Trophoblast cell (in vitro differentiated cells and primary cell): ENCODE data around the gene MRGPRF. TPM values are rescaled to one million over a fixed set of nuclear protein-coding genes. Genes with fewer than 3 reads are reported as not detected.

Experiments
- DNase-seq, 2 donors: peaks; one replicate each; pipeline ENCODE4 v3.0.0-alpha.2; 2016
- H2AFZ ChIP-seq: 2 replicates; pipeline ENCODE4 v1.6.1; 2013; ENCODE audit warnings: low read length, moderate library complexity, mild to moderate bottlenecking; ENCODE audit not compliant: insufficient read depth, poor library complexity
- H2AK5ac ChIP-seq: 2 replicates; pipeline ENCODE4 v1.6.1; 2013; ENCODE audit warnings: mild to moderate bottlenecking, low read length
- H2BK120ac ChIP-seq: 2 replicates; pipeline ENCODE4 v1.6.1; 2013; ENCODE audit warnings: low read length, mild to moderate bottlenecking, moderate library complexity; ENCODE audit not compliant: insufficient read depth, poor library complexity
- H2BK12ac ChIP-seq: 2 replicates; pipeline ENCODE4 v1.6.1; 2013; ENCODE audit warnings: mild to moderate bottlenecking, low read length, moderate library complexity
- H2BK5ac ChIP-seq: 2 replicates; pipeline ENCODE4 v1.6.1; 2013; ENCODE audit warnings: low read length, low read depth, moderate library complexity, mild to moderate bottlenecking; ENCODE audit not compliant: poor library complexity
- H3K14ac ChIP-seq: 2 replicates; pipeline ENCODE4 v1.6.1; 2013; ENCODE audit warnings: mild to moderate bottlenecking, low read length
- H3K18ac ChIP-seq: 2 replicates; pipeline ENCODE4 v1.6.1; 2013; ENCODE audit warnings: mild to moderate bottlenecking, low read length
- H3K23ac ChIP-seq: 2 replicates; pipeline ENCODE4 v1.6.1; 2013; ENCODE audit warnings: low read length
- H3K27ac ChIP-seq: 2 replicates; pipeline ENCODE4 v1.5.1; 2013; ENCODE audit warnings: low read depth, mild to moderate bottlenecking, inconsistent platforms, low read length, moderate library complexity
- H3K27me3 ChIP-seq: 2 replicates; pipeline ENCODE4 v1.6.1; 2013; ENCODE audit warnings: inconsistent platforms, mild to moderate bottlenecking, low read length, moderate library complexity; ENCODE audit not compliant: insufficient read depth
- H3K36me3 ChIP-seq, 2 experiments: 1 replicate in 1 of 2; 2 replicates in 1 of 2; pipeline ENCODE4 v1.6.1; 2013; ENCODE audit warnings: low read length in 2 of 2, mild to moderate bottlenecking in 2 of 2, moderate library complexity in 1 of 2; ENCODE audit not compliant: insufficient read depth in 2 of 2, control insufficient read depth in 1 of 2
- H3K4ac ChIP-seq: 2 replicates; pipeline ENCODE4 v1.6.1; 2013; ENCODE audit warnings: low read depth, mild to moderate bottlenecking, low read length, moderate library complexity
- H3K4me1 ChIP-seq, 2 experiments: 1 replicate in 1 of 2; 2 replicates in 1 of 2; pipeline ENCODE4 v1.6.1; 2013; ENCODE audit warnings: low read length in 2 of 2, mild to moderate bottlenecking in 2 of 2, moderate library complexity in 1 of 2; ENCODE audit not compliant: insufficient read depth in 2 of 2, control insufficient read depth in 1 of 2
- H3K4me2 ChIP-seq: 2 replicates; pipeline ENCODE4 v1.6.1; 2013; ENCODE audit warnings: inconsistent platforms, mild to moderate bottlenecking, low read length, moderate library complexity
- H3K4me3 ChIP-seq: 2 replicates; pipeline ENCODE4 v1.5.1; 2013; ENCODE audit warnings: mild to moderate bottlenecking, low read depth, low read length, inconsistent platforms
- H3K79me1 ChIP-seq: one replicate; pipeline ENCODE4 v1.6.1; 2013; ENCODE audit warnings: low read length
- H3K79me2 ChIP-seq: 2 replicates; pipeline ENCODE4 v1.6.1; 2013; ENCODE audit warnings: low read length, mild to moderate bottlenecking; ENCODE audit not compliant: control insufficient read depth, insufficient read depth, poor library complexity
- H3K9ac ChIP-seq: 2 replicates; pipeline ENCODE4 v1.6.1; 2013; ENCODE audit warnings: mild to moderate bottlenecking, low read length
- H3K9me3 ChIP-seq: 2 replicates; pipeline ENCODE4 v1.6.1; 2013; ENCODE audit warnings: low read depth, mild to moderate bottlenecking, control low read depth, inconsistent platforms, low read length; ENCODE audit not compliant: insufficient read depth
- H4K12ac ChIP-seq: 2 replicates; pipeline ENCODE4 v1.6.1; 2013; ENCODE audit warnings: low read depth, mild to moderate bottlenecking, low read length, moderate library complexity
- H4K8ac ChIP-seq: 2 replicates; pipeline ENCODE4 v1.6.1; 2013; ENCODE audit warnings: low read depth, mild to moderate bottlenecking, low read length, moderate library complexity
- H4K91ac ChIP-seq: one replicate; pipeline ENCODE4 v1.6.1; 2013; ENCODE audit warnings: low read depth, mild to moderate bottlenecking, low read length, moderate library complexity
- WGBS: extraction: QIAGEN DNeasy Blood & Tissue Kit; methylation state at CpG from one replicate; pipeline ENCODE4 v1.1.7; 2013; ENCODE audit warnings: missing lambda C conversion rate; ENCODE audit not compliant: insufficient read length, insufficient coverage; ENCODE audit errors: extremely low coverage; 5-methylcytosine and 5-hydroxymethylcytosine counted together
- polyA plus RNA-seq: library from polyadenylated mRNA; stranded (reverse); fragments of 200-250 nt; gene quantifications from 2 replicates; pipeline ENCODE4 v1.2.3, GENCODE V29; 2013

The MRGPRF gene, protein sequence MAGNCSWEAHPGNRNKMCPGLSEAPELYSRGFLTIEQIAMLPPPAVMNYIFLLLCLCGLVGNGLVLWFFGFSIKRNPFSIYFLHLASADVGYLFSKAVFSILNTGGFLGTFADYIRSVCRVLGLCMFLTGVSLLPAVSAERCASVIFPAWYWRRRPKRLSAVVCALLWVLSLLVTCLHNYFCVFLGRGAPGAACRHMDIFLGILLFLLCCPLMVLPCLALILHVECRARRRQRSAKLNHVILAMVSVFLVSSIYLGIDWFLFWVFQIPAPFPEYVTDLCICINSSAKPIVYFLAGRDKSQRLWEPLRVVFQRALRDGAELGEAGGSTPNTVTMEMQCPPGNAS
- polyA plus RNA-seq = 0.29 and 0.39 TPM in 2 replicates

DNA sequence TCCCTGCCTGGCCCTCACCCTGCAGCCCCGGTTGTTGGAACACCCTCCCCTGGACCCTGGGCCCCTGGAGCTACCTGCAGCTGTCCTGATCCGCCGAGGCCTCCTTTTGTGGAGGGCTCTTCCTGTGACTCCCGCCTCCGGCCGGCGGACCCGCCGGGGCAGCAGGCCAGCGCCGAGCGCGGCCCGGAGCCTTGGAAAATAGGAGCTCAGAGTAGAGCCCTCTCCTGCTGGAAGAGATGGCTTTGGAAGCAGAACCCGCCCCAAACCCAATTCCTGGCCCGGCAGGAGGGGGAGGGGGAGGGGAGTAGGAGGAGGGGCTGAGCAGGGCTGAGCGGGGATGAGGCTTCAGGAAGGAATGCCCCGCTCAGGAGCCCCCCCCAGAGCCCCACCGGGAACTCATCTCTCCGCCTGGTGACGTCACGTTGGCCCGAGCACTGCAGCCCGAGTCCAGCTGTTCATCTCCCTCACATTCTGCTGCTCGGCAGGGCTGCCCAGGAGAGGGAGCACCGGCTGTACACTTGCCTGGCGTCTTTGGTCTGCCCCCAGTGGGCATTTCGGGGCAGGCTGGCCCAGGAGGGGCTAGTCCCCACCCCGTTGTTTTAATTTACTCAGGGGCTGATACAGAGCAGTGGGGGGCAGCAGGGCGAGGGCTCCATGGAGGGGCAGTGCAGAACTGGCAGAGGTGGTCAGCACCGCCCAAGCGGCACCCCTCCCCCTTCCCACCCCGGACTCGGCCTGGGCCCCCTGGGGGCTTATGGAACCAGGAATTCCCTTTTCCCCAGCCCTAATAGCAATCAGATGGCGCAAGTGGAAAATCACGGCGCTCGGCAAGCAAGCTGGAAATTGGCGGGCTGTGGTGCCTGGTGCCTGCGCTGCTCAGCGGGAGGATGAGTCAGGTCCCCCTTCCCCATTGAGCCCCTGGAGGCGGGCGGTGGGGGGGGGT, at the start of gene MRGPRF:
Gene MRGPRF, minus strand, starts transcription at position 238 of the 943 bp plus-strand sequence. CDS start 3,345 bp downstream, outside the sequence.
- H3K9ac ChIP-seq = no peak within 1 kb of the TSS
- no peak within 1 kb of the TSS for H4K12ac ChIP-seq
- H3K79me1 ChIP-seq = peaks cover 2% of the 10 kb centered on the region
- no peak within 1 kb of the TSS for H4K8ac ChIP-seq
- H3K23ac ChIP-seq = no peak within 1 kb of the TSS
- H3K18ac ChIP-seq = no peak within 1 kb of the TSS
- no peak within 1 kb of the TSS for H3K4ac ChIP-seq
- no peak within 1 kb of the TSS for H2AK5ac ChIP-seq
- no CpG with 5 or more reads among the region's 43 CpGs for WGBS
- no peak within 1 kb of the TSS for H3K4me3 ChIP-seq
- no peaks in the 10 kb centered on the region for H3K79me2 ChIP-seq
- H2BK120ac ChIP-seq = no peak within 1 kb of the TSS
- no peaks in the 10 kb centered on the region for H3K36me3 ChIP-seq
- no peak within 1 kb of the TSS for H4K91ac ChIP-seq
- peaks cover 6% of the 10 kb centered on the region for H3K9me3 ChIP-seq
- no peak within 1 kb of the TSS for H2BK5ac ChIP-seq
- H2AFZ ChIP-seq = no peak within 1 kb of the TSS
- H3K4me1 ChIP-seq = peaks cover 29 to 34% of the 10 kb centered on the region in 2 experiments
- no peaks in the 10 kb centered on the region for H3K27me3 ChIP-seq
- H3K27ac ChIP-seq = no peak within 1 kb of the TSS
- no peak within 1 kb of the TSS for H2BK12ac ChIP-seq
- no peak for DNase-seq
- peak within 1 kb of the TSS; percentile 41 for H3K4me2 ChIP-seq
- no peak within 1 kb of the TSS for H3K14ac ChIP-seq

DNA sequence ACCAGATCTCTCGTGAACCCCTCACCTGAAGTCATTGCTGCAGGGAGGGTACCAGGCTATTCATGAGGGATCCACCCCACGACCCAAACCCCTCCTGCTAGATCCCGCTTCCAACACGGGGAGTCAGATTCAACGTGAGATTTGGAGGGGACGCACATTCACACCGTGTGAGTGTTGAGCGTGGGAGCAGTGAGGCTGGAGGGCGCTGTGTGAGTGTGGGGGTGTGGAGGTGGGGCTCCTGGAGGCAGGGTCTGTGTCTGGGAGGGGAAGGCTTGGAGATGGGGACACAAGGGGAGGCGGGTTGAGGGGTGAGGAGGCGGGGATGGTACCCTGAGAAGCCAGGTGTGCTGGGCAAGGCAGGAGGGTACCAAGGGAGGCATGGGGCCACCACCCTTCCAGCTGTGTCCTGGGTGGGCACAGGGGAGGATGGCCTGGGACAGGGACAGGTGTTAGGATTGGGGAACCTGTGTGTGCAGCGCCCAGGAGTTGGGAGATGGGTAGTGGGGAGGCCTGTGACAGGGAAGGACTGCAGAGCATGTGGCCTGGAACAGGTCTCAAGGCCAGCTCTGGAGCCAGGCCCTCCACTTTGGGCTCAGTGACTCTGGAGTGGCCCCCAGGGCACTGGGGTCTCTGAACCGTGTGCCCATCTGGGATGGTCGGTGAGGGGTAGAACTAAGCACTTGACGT, 49.3 kb upstream of the MRGPRF start:
- Histone ChIP-seq H3K9ac (no peak overlapping the region), H3K14ac (no peak overlapping the region), H4K91ac (no peak overlapping the region), H2BK120ac (no peak overlapping the region), H3K36me3 (peaks cover 35 to 38% of the 10 kb centered on the region in 2 experiments), H3K4me2 (no peak overlapping the region), H2AFZ (no peak overlapping the region), H3K4ac (no peak overlapping the region), H3K23ac (no peak overlapping the region), H3K4me3 (no peak overlapping the region), H3K27ac (no peak overlapping the region), H2AK5ac (no peak overlapping the region), H3K27me3 (no peaks in the 10 kb centered on the region), H3K18ac (no peak overlapping the region), H3K9me3 (no peaks in the 10 kb centered on the region), H3K79me1 (no peaks in the 10 kb centered on the region), H4K8ac (no peak overlapping the region), H4K12ac (no peak overlapping the region), H2BK5ac (no peak overlapping the region), H3K4me1 (no peaks in the 10 kb centered on the region), H2BK12ac (no peak overlapping the region), H3K79me2 (no peaks in the 10 kb centered on the region)
- DNase-seq = no peak
- no CpG with 5 or more reads among the region's 15 CpGs for WGBS

DNA sequence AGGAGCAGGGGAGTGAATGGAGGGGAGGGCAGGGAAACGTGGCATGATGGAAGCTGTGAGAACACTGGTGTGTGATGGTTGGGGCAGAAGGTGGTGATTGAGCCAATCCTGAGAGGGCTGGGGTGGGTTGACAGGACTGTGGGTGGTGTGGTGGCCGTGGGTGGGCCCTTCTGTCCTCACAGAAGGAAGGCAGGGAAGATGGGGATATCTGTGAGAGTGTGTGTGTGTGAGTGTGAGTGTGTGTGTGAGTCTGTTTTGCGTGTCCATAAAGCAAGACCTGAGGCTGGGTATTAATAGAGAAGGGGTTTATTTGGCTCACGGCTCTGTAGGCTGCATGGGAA, 48.6 kb upstream of the MRGPRF start:
- Histone ChIP-seq H2AK5ac (no peak overlapping the region), H3K79me2 (no peaks in the 10 kb centered on the region), H2BK12ac (no peak overlapping the region), H3K9me3 (no peaks in the 10 kb centered on the region), H3K79me1 (no peaks in the 10 kb centered on the region), H2BK120ac (no peak overlapping the region), H3K23ac (no peak overlapping the region), H3K27me3 (no peaks in the 10 kb centered on the region), H3K4me2 (no peak overlapping the region), H3K18ac (no peak overlapping the region), H4K8ac (no peak overlapping the region), H3K4me3 (no peak overlapping the region), H3K4ac (no peak overlapping the region), H3K9ac (no peak overlapping the region), H4K12ac (no peak overlapping the region), H2BK5ac (no peak overlapping the region), H3K27ac (no peak overlapping the region), H3K4me1 (no peaks in the 10 kb centered on the region), H3K36me3 (peaks cover 34 to 36% of the 10 kb centered on the region in 2 experiments), H4K91ac (no peak overlapping the region), H3K14ac (no peak overlapping the region), H2AFZ (no peak overlapping the region)
- no CpG with 5 or more reads among the region's 4 CpGs for WGBS
- DNase-seq = no peak
